K562 (cell line): ENCODE results near the gene ADAT3. TPM values are rescaled to one million over a fixed set of nuclear protein-coding genes. Genes with fewer than 3 reads are reported as not detected.

Experiments
- BCOR ChIP-seq: fragments of 450-650 bp; IDR thresholded peaks from 2 replicates; pipeline ENCODE4 v1.6.1; 2016
- BHLHE40 ChIP-seq: IDR thresholded peaks from 2 replicates; pipeline ENCODE4 v1.6.1; 2011; ENCODE audit warnings: low read length, improper control_type of control experiment
- BMI1 ChIP-seq: fragments of 150-350 bp; IDR thresholded peaks from 2 replicates; pipeline ENCODE4 v1.6.1; 2014; ENCODE audit warnings: low read length
- CXXC5 ChIP-seq: fragments of 250-450 bp; sonication (Bioruptor Pico); IDR thresholded peaks from 2 replicates; pipeline ENCODE4 v1.8.0; 2022; ENCODE audit warnings: inconsistent platforms, mild to moderate bottlenecking, moderate library complexity
- ETV6 ChIP-seq, 3 experiments: fragments of 150-350 bp in 1 of 3; sonication (generic) in 1 of 3; formaldehyde crosslinking in 1 of 3; IDR thresholded peaks; 2 replicates each; pipeline versions ENCODE4 v1.6.1 to v1.8.0; 2014 to 2022; ENCODE audit warnings: borderline replicate concordance in 2 of 3, low read depth in 2 of 3, antibody characterized with exemption in 1 of 3, low read length in 1 of 3, mild to moderate bottlenecking in 1 of 3, missing genetic modification reagents in 1 of 3
- KAT7 ChIP-seq: sonication (generic); formaldehyde crosslinking; IDR thresholded peaks from 2 replicates; pipeline ENCODE4 v1.8.0; 2022; ENCODE audit warnings: missing genetic modification reagents, mild to moderate bottlenecking, borderline replicate concordance
- KDM4B ChIP-seq, 2 experiments: fragments of 450-650 bp in 1 of 2; sonication (generic) in 1 of 2; IDR thresholded peaks; 2 replicates each; pipeline ENCODE4 v1.6.1; 2016 to 2017; ENCODE audit warnings: borderline replicate concordance in 2 of 2, antibody characterized with exemption in 1 of 2, low read depth in 1 of 2, mild to moderate bottlenecking in 1 of 2
- KLF10 ChIP-seq: fragments of 250-450 bp; sonication (Bioruptor Pico); IDR thresholded peaks from 2 replicates; pipeline ENCODE4 v1.6.1; 2021; ENCODE audit warnings: matching md5 sums
- MEF2A ChIP-seq: IDR thresholded peaks from 2 replicates; pipeline ENCODE4 v1.6.1; 2011; ENCODE audit warnings: low read depth, mild to moderate bottlenecking, low read length, moderate library complexity; ENCODE audit not compliant: control insufficient read depth
- MIER1 ChIP-seq: fragments of 450-650 bp; IDR thresholded peaks from 2 replicates; pipeline ENCODE4 v1.6.1; 2016; ENCODE audit warnings: antibody characterized with exemption, mild to moderate bottlenecking, low read depth
- NCOR1 ChIP-seq: fragments of 450-650 bp; IDR thresholded peaks from 2 replicates; pipeline ENCODE4 v1.6.1; 2016; ENCODE audit warnings: mild to moderate bottlenecking, moderate library complexity
- PRDM10 ChIP-seq: fragments of 450-650 bp; IDR thresholded peaks from 2 replicates; pipeline ENCODE4 v1.6.1; 2018; ENCODE audit not compliant: partially characterized antibody
- SNRNP70 ChIP-seq: fragments of 200-400 bp; formaldehyde crosslinking; optimal IDR thresholded peaks from 2 replicates; pipeline ENCODE3; 2017; ENCODE audit warnings: low read depth, low read length
- TAF15 ChIP-seq: fragments of 200-400 bp; formaldehyde crosslinking; IDR thresholded peaks from 2 replicates; pipeline ENCODE4 v1.6.1; 2017; ENCODE audit warnings: mild to moderate bottlenecking, low read depth, low read length, moderate library complexity
- UBTF ChIP-seq, 2 experiments: IDR thresholded peaks; 2 replicates each; pipeline ENCODE4 v1.6.1; 2012; ENCODE audit warnings: improper control_type of control experiment in 2 of 2, low read depth in 2 of 2, low read length in 2 of 2, borderline replicate concordance in 1 of 2
- ZNF12 ChIP-seq: sonication (generic); formaldehyde crosslinking; IDR thresholded peaks from 2 replicates; pipeline ENCODE4 v1.4.0; 2020; ENCODE audit warnings: mild to moderate bottlenecking, missing genetic modification reagents
- ZNF282 ChIP-seq: sonication (generic); formaldehyde crosslinking; IDR thresholded peaks from 2 replicates; pipeline ENCODE4 v1.8.1; 2023; ENCODE audit warnings: missing genetic modification reagents
- polyA plus RNA-seq, 8 experiments: library from polyadenylated mRNA; depleted of rRNA in 4 of 8; stranded (reverse) in 5 of 8; unstranded in 3 of 8; fragments of >200 nt; fragmentation: Nextera tagmentation in 2 of 8; fragmentation: Illumina TruSeq in 1 of 8; extraction: Ambion mirVana in 2 of 8; extraction: Trizol in 1 of 8; gene quantifications; 2 replicates each; pipeline versions ENCODE4 v1.2.1 to v1.2.3, GENCODE V29; 2011 to 2014; ENCODE audit warnings: inconsistent platforms in 1 of 8, missing spikeins in 1 of 8
- total RNA-seq, 7 experiments: library from RNA; depleted of rRNA in 6 of 7; stranded (reverse); fragments of >200 nt in 6 of 7; fragmentation: Illumina TruSeq in 2 of 7; extraction: Trizol in 2 of 7; gene quantifications; 2 replicates each; pipeline versions ENCODE4 v1.2.1 to v1.2.3, GENCODE V29; 2011 to 2021; ENCODE audit warnings: low replicate concordance in 1 of 7
- TF ChIP-seq, protein P1 (sequence below), 2 experiments: fragments of 450-650 bp; IDR thresholded peaks; 2 replicates each; pipeline ENCODE4 v1.6.1; 2016
- TF ChIP-seq, protein P2 (sequence below): fragments of 450-650 bp; formaldehyde crosslinking; IDR thresholded peaks from 2 replicates; pipeline ENCODE4 v1.4.0; 2020; ENCODE audit warnings: mild to moderate bottlenecking, moderate library complexity

Gene ADAT3
- total and polyA plus RNA-seq, 9 of the 15 experiments (the other 6 are each of a cell fraction or from before 2014, with no cell fraction given): 0.67 to 15.6 (median 7.8) TPM; not detected in 4

DNA sequence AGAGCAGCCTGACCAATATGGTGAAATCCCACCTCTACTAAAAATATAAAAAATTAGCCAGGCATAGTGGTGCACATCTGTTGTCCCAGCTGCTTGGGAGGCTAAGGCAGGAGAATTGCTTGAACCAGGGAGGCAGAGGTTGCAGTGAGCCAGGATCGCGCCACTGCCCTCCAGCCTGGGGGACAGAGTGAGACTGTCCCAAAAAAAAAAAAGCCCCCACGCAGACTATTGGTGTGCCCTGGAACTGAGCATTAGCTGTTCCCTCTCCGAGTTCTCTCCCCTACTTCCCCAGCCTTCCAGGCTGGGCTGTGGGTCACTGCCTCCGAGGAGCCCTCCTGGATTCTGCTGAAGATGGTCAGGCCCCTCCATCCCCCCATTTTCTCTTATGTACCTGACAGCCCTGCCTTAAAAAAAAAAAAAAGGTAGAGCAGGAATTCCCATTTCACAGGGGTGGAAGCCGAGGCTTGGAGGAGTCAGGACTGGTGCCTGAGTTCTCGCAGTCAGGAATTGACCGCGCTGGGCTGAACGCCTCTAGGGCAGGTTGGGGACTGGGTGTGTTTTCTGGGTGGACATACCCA, 1.9 kb downstream of the ADAT3 start (continued):
- no peak for TF ChIP-seq ZNF12
- peak; percentile 91 for TF ChIP-seq PRDM10
- TF ChIP-seq TAF15: no peak
- TF ChIP-seq KLF10 (CRISPR knock-in tag): no peak
- TF ChIP-seq, protein P1, sequence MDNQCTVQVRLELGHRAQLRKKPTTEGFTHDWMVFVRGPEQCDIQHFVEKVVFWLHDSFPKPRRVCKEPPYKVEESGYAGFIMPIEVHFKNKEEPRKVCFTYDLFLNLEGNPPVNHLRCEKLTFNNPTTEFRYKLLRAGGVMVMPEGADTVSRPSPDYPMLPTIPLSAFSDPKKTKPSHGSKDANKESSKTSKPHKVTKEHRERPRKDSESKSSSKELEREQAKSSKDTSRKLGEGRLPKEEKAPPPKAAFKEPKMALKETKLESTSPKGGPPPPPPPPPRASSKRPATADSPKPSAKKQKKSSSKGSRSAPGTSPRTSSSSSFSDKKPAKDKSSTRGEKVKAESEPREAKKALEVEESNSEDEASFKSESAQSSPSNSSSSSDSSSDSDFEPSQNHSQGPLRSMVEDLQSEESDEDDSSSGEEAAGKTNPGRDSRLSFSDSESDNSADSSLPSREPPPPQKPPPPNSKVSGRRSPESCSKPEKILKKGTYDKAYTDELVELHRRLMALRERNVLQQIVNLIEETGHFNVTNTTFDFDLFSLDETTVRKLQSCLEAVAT (IDR thresholded peaks at IDR 0.05): no peak
- no peak for TF ChIP-seq BMI1
- no peak for TF ChIP-seq MIER1
- no peak for TF ChIP-seq KAT7
- TF ChIP-seq SNRNP70: no peak
- no peak for TF ChIP-seq ZNF282 (CRISPR knock-in tag)
- TF ChIP-seq, protein P2, sequence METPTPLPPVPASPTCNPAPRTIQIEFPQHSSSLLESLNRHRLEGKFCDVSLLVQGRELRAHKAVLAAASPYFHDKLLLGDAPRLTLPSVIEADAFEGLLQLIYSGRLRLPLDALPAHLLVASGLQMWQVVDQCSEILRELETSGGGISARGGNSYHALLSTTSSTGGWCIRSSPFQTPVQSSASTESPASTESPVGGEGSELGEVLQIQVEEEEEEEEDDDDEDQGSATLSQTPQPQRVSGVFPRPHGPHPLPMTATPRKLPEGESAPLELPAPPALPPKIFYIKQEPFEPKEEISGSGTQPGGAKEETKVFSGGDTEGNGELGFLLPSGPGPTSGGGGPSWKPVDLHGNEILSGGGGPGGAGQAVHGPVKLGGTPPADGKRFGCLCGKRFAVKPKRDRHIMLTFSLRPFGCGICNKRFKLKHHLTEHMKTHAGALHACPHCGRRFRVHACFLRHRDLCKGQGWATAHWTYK (CRISPR knock-in tag): no peak
- TF ChIP-seq BHLHE40: no peak
- no peak for TF ChIP-seq KDM4B (IDR thresholded peaks at IDR 0.05; ENCODE audit: borderline replicate concordance in 2 of 2, low read depth in 1 of 2)
- TF ChIP-seq NCOR1: no peak
- TF ChIP-seq BCOR: 0 out of 2 replicates have a peak, but pooled peaks have one; percentile 42
- TF ChIP-seq MEF2A: no peak
- TF ChIP-seq CXXC5 (CRISPR knock-in tag): no peak
- TF ChIP-seq UBTF (IDR thresholded peaks at IDR 0.05; ENCODE audit: borderline replicate concordance in 1 of 2, low read depth in 2 of 2, low read length in 2 of 2): no peak
- no peak for TF ChIP-seq ETV6 (IDR thresholded peaks at IDR 0.05; ENCODE audit: borderline replicate concordance in 1 of 2, low read depth in 2 of 2, low read length in 1 of 2)
- TF ChIP-seq ETV6 (CRISPR knock-in tag; IDR thresholded peaks at IDR 0.05; ENCODE audit: borderline replicate concordance): no peak
